Uterus (tissue), 4 donors: ENCODE data around the gene ACVR2A. TPM values are rescaled to one million over a fixed set of nuclear protein-coding genes. Genes with fewer than 3 reads are reported as not detected.
A peak's percentile ranks its signal among the peaks of the same experiment; 100 is the strongest.

Experiments used
- DNase-seq, 2 donors: peaks; one replicate each; pipeline ENCODE4 v3.0.0-alpha.2; 2019 to 2020
- H3K27ac ChIP-seq, 2 donors: fragments of 200-600 bp; sonication (generic); 1 replicate in 1 of 2; 2 replicates in 1 of 2; pipeline ENCODE4 v1.5.1; 2016 to 2018
- H3K27me3 ChIP-seq, 2 donors: fragments of 200-600 bp; sonication (generic); one replicate each; pipeline ENCODE4 v1.5.1; 2018 to 2019; ENCODE audit warnings: control low read depth in 1 of 2
- H3K36me3 ChIP-seq, 2 donors: fragments of 200-600 bp; sonication (generic); one replicate each; pipeline ENCODE4 v1.5.1; 2019; ENCODE audit warnings: control low read depth in 1 of 2
- H3K4me1 ChIP-seq, 2 donors: fragments of 200-600 bp; sonication (generic); one replicate each; pipeline ENCODE4 v1.5.1; 2018 to 2019; ENCODE audit warnings: control low read depth in 1 of 2
- H3K4me3 ChIP-seq, 2 donors: fragments of 200-600 bp; sonication (generic); 1 replicate in 1 of 2; 2 replicates in 1 of 2; pipeline ENCODE4 v1.5.1; 2018 to 2019; ENCODE audit warnings: mild to moderate bottlenecking in 1 of 2
- H3K9me3 ChIP-seq, 2 donors: fragments of 200-600 bp; sonication (generic); one replicate each; pipeline ENCODE4 v1.5.1; 2019; ENCODE audit warnings: control low read depth in 1 of 2
- POLR2A ChIP-seq, 2 donors: fragments of 450-650 bp; IDR thresholded peaks; one replicate each; pipeline ENCODE4 v1.6.1; 2016; ENCODE audit warnings: antibody characterized with exemption in 2 of 2, mild to moderate bottlenecking in 1 of 2, moderate library complexity in 1 of 2
- intact Hi-C: fragments of 100-400 bp; cut with DNase I; formaldehyde crosslinking; loops from one replicate; pipeline ENCODE4 v1.15.1; 2023; ENCODE audit warnings: low total_unique reads
- total RNA-seq, 4 donors: library from RNA; depleted of rRNA in 3 of 4; stranded (reverse); fragments of >200 nt in 3 of 4; gene quantifications; one replicate each; pipeline versions ENCODE4 v1.1.0 to v1.2.4, GENCODE V29; 2014 to 2023
- TF ChIP-seq, protein P1 (sequence below), 4 experiments: fragments of 200-600 bp in 2 of 4; fragments of 450-650 bp in 2 of 4; sonication (generic) in 2 of 4; IDR thresholded peaks; one replicate each; pipeline ENCODE4 v1.5.1; 2016 to 2019; ENCODE audit warnings: antibody characterized with exemption in 4 of 4, mild to moderate bottlenecking in 2 of 4, moderate library complexity in 1 of 4
- donor health status: DM: yes; HTN: yes; CAD: no.

Gene ACVR2A
- 10 to 100 TPM; 35.0 to 67.5 (median 56.2) TPM for total RNA-seq

DNA sequence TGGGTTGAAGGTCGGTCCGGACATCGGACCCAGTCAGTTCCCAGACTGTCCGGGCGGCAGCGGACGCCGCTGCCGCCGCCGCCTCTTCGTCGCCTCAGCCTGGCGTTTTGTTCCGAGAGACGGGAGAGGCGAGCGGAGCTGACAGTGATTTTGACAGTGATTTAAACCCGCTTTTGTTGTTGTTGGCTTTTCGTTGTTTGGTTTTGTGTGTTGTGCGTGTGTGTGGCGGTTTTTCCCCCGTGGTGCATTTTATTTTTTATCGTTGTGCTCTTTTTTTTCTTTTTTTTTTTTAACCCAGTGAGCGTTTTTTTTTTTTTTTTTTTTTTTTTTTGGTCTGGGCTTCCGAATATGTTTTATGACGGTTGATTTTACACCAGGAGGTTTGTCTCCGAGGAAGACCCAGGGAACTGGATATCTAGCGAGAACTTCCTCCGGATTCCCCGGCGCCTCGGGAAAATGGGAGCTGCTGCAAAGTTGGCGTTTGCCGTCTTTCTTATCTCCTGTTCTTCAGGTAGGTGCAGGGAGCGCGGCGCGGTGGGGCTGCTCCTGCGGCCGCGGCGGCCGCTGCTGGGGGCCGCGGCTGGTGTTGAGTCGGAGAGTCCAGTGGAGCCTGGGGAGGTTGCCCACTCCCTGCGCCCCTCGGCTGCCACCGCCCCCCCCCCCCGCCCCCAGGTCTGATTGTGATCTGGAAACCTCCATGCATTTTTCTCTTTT lies at the start of gene ACVR2A:
TSS of gene ACVR2A (plus strand) at position 333 of the 714 bp plus-strand sequence. CDS start at position 457, 124 bp downstream.
- intact Hi-C loops = no loop called here

DNA sequence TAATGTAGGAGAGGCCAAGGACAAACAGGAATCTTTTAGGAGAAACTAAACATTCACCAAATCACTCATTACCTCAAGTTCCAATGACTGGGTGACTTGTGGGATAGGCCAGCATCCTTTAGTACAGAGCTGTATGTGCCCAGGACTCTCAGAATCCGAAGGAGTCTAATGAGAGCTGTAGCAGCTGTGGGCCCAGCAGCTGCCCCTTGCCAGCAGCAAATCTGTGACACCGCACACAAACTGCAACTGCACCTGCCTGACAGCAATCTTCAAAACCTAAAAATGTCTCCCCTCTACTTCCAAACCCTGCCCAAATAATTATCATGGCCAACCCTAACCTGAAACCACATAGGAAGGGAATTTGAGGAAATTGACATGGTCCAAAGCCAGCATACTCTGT lies 44.5 kb upstream of the ACVR2A start:
- H3K36me3 ChIP-seq = no peaks in the 10 kb centered on the region
- intact Hi-C loops = no loop called here
- H3K4me1 ChIP-seq = no peaks in the 10 kb centered on the region
- no peaks in the 10 kb centered on the region for H3K27me3 ChIP-seq
- no peak overlapping the region for H3K27ac ChIP-seq
- TF ChIP-seq, protein P1, sequence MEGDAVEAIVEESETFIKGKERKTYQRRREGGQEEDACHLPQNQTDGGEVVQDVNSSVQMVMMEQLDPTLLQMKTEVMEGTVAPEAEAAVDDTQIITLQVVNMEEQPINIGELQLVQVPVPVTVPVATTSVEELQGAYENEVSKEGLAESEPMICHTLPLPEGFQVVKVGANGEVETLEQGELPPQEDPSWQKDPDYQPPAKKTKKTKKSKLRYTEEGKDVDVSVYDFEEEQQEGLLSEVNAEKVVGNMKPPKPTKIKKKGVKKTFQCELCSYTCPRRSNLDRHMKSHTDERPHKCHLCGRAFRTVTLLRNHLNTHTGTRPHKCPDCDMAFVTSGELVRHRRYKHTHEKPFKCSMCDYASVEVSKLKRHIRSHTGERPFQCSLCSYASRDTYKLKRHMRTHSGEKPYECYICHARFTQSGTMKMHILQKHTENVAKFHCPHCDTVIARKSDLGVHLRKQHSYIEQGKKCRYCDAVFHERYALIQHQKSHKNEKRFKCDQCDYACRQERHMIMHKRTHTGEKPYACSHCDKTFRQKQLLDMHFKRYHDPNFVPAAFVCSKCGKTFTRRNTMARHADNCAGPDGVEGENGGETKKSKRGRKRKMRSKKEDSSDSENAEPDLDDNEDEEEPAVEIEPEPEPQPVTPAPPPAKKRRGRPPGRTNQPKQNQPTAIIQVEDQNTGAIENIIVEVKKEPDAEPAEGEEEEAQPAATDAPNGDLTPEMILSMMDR (IDR thresholded peaks at IDR 0.05) = no peak
- TF ChIP-seq POLR2A (IDR thresholded peaks at IDR 0.05) = no peak
- no peak overlapping the region for H3K4me3 ChIP-seq
- H3K9me3 ChIP-seq = no peaks in the 10 kb centered on the region
- DNase-seq = no peak

More for the DNA sequence above, at the start of gene ACVR2A:
- H3K27ac ChIP-seq = peak within 1 kb of the TSS; percentile 98 to 99
- peaks cover 0 to 4% of the 10 kb centered on the region in 2 donors for H3K4me1 ChIP-seq
- H3K9me3 ChIP-seq = no peaks in the 10 kb centered on the region
- peak within 1 kb of the TSS; percentile 71 to 91 for H3K4me3 ChIP-seq
- no peaks in the 10 kb centered on the region for H3K36me3 ChIP-seq
- no peaks in the 10 kb centered on the region for H3K27me3 ChIP-seq
- TF ChIP-seq, protein P1 (IDR thresholded peaks at IDR 0.05) = no peak
- TF ChIP-seq POLR2A (IDR thresholded peaks at IDR 0.05) = no peak
- DNase-seq = peak; percentile 31 to 34

DNA sequence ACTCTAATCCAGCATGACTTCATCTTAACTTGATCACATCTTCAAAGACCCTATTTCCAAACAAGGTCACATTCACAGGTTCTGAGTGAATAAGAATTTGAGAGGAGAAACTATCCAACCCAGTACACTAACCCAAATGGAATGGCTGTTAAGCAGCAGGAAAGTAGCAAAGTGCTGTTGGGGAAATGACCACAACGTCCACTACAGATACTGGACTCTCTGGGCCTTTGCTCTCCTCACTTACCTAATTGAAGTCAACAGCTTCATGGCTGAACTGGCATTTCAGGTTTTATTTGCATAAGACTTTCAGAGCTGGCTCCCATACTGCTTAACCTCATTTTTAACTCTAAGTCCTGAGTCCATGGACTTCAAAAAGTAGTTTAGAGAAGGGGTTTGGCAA lies 38.0 kb upstream of the ACVR2A start:
- Histone ChIP-seq H3K4me1 (no peaks in the 10 kb centered on the region), H3K27ac (no peak overlapping the region), H3K36me3 (no peaks in the 10 kb centered on the region), H3K4me3 (no peak overlapping the region), H3K27me3 (no peaks in the 10 kb centered on the region), H3K9me3 (no peaks in the 10 kb centered on the region)
- TF ChIP-seq, protein P1 (IDR thresholded peaks at IDR 0.05) = no peak
- no peak for TF ChIP-seq POLR2A (IDR thresholded peaks at IDR 0.05)
- no peak for DNase-seq
- intact Hi-C loops = no loop called here

DNA sequence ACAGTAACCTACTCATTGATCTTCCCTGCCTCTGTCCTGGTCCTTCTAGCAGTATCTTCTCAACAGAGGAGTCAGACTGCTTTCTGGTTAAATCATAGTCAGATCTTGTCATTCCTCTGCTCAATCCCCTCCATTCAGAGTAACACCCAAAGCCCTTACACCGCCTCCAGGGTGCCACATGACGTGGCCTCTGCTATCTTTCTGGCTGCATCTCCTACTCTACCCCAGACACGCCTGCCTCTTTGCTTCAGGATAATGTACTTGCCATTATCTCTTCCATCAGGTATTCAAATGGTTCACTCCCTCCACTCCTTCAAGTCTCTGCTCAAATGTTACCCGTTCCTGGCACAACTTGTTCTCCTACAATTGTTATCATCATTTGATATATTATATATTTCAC lies 36.3 kb upstream of the ACVR2A start:
- intact Hi-C loops = no loop called here

More for the DNA sequence above, 36.3 kb upstream of the ACVR2A start:
- no peaks in the 10 kb centered on the region for H3K36me3 ChIP-seq
- H3K9me3 ChIP-seq = no peaks in the 10 kb centered on the region
- no peak for TF ChIP-seq POLR2A (IDR thresholded peaks at IDR 0.05)
- TF ChIP-seq, protein P1 (IDR thresholded peaks at IDR 0.05) = no peak
- H3K27me3 ChIP-seq = no peaks in the 10 kb centered on the region
- no peak overlapping the region for H3K27ac ChIP-seq
- no peak for DNase-seq
- H3K4me1 ChIP-seq = no peaks in the 10 kb centered on the region
- H3K4me3 ChIP-seq = no peak overlapping the region
